HCEC 1CT (cell line): ENCODE results near the gene ZNF57.
"Not testable (repeated sequence)": the region's sequence is repeated elsewhere in the genome, so short reads cannot be mapped to it uniquely, and the experiment has no call there.

Source experiments
- DNase-seq: peaks from one replicate; pipeline ENCODE4 v3.0.0-alpha.2; 2017

Gene ZNF57

DNA sequence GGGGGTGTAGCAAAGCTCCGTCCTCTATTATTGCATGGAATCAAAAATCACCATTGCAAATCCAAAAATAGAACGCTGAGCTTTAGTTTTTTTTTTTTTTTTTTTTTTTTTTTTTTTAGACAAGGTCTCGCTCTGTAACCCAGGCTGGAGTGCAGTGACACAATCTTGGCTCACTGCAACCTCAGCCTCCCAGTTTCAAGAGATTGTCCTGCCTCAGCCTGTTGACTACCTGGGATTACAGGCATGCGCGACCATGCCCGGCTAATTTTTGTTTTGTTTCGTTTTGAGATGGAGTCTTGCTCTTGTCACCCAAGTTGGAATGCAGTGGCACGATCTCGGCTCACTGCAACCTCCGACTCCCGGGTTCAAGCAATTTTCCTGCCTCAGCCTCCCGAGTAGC lies 59.4 kb downstream of the ZNF57 start:
- DNase-seq = no peak

DNA sequence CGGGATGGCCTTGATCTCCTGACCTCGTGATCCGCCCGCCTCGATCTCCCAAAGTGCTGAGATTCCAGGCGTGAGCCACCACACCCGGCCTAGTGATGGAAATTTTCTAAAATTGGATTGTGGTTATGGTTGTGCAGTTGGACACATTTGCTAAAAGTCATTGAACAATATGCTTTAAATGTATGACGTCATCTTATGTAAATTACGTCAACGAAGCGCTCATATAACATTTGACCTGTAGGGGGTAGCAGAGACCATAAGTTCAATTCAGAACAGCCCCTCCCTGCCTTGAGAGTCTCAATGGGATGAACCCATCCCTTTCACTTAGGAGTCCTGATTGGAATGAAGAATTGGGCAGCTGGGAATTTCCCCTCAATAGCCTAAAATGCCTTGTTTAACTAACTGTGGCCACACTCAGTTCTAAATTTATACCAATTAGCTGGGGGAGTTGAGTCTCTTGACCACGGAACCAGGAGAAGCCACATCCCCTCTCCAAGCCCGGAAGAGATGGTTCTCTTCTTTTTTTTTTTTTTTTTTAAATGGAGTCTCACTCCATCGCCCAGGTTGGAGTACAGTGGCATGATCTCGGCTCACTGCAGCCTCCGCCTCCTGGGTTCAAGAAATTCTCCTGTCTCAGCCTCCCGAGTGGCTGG lies 61.4 kb downstream of the ZNF57 start:
- DNase-seq = peak; percentile 59

DNA sequence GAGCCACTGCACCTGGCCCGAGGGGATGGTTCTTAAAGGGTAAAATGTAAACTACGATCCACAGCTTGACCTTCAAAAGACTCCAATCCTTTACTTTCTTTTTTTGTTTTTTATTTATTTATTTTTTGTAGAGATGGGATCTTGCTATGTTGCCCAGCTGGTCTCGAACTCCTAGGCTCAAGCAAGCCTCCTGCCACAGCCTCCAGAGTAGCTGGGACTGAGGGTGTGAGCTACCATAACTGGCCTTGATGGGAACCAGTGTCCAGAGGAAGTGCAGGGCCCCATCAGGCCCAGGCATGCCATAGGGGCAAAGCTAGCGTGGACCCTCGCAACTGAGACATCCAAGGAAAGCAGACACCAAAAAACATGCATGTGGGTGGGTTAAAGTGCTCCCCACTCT lies 62.4 kb downstream of the ZNF57 start:
- no peak for DNase-seq

DNA sequence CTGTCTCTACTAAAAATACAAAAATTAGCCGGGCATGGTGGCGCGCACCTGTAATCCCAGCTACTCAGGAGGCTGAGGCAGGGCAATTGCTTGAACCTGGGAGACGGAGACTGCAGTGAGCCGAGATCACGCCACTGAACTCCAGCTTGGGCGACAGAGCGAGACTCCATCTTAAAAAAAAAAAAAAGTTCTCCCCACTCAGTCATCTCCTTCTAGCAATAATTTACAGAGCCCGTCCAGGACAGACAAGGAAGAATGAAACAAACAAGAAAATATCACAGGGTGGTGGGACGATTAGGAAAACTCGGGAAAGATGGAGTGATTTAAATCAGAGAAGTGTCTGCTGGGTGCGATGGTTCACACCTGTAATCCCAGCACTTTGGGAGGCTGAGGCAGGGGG lies 62.9 kb downstream of the ZNF57 start:
- DNase-seq = not testable (repeated sequence)

DNA sequence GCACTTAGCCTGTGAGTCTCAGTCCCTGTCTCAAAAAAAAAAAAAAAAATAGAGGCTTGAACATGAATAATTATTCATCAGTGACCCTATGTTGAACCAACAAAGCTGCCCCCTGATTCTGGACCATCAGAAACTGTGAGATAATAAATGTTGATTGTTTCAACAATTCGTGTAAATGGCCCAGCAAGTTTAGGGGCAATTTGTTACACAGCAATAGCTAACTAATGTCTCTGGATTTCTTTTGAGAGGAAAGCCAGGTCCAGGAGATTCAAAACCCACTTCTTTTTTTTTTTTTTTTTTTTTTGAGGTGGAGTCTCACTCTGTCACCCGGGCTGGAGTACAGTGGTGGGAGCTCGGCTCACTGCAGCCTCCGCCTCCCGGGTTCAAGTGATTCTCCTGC lies 64.1 kb downstream of the ZNF57 start:
- DNase-seq = no peak

DNA sequence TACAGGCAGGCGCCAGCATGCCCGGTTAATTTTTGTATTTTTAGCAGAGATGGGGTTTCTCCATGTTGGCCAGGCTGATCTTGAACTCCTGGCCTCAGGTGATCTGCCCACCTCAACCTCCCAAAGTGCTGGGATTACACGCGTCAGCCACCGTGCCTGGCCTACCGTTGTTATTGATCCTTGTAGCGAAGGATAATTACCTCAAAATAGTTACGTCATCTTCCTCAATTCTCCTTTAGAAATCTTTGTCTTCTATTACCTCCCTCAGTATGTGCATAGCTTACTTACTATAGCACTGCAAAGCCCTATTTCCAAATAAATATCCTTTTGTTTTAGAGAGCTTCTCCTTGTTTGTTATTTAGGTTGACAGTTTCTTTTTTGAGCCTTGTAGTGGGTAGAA lies 67.2 kb downstream of the ZNF57 start:
- no peak for DNase-seq
